Kidney epithelial cell (primary cell): ENCODE results near the gene ATF3. TPM values are rescaled to one million over a fixed set of nuclear protein-coding genes. Genes with fewer than 3 reads are reported as not detected.

Experiments used
- DNase-seq: peaks from one replicate; pipeline ENCODE4 v3.0.0-alpha.2; 2010; ENCODE audit warnings: low read depth
- H3K27me3 ChIP-seq: 2 replicates; pipeline ENCODE4 v1.6.0; 2011; ENCODE audit warnings: low read length; ENCODE audit not compliant: control insufficient read depth, insufficient read depth
- H3K36me3 ChIP-seq: 2 replicates; pipeline ENCODE4 v1.5.1; 2011; ENCODE audit warnings: low read length; ENCODE audit not compliant: control insufficient read depth, insufficient read depth
- H3K4me3 ChIP-seq: 2 replicates; pipeline ENCODE4 v1.5.1; 2011; ENCODE audit warnings: low read depth, mild to moderate bottlenecking, control low read depth, low read length
- CTCF ChIP-seq: IDR thresholded peaks from 2 replicates; pipeline ENCODE4 v1.5.1; 2011; ENCODE audit warnings: mild to moderate bottlenecking, moderate library complexity, low read length, control low read depth, inconsistent platforms; ENCODE audit not compliant: insufficient read depth, poor library complexity, severe bottlenecking
- total RNA-seq: library from RNA; depleted of rRNA; stranded (reverse); fragments of >200 nt; gene quantifications from 2 replicates; pipeline ENCODE4 v1.2.3, GENCODE V29; 2015

The ATF3 gene
- total RNA-seq, 1 donor from 2014 or later = 99.2 TPM

GRCh38 chr1:212621043-212621948, 12.7 kb downstream of the ATF3 start:
- peaks cover 1% of the 10 kb centered on the region for H3K36me3 ChIP-seq
- H3K4me3 ChIP-seq = no peak overlapping the region
- H3K27me3 ChIP-seq = peaks cover 7% of the 10 kb centered on the region
- DNase-seq = no peak
- no peak for TF ChIP-seq CTCF

- Histone ChIP-seq H3K4me3 (no peak overlapping the region), H3K36me3 (peaks cover 1% of the 10 kb centered on the region), H3K27me3 (peaks cover 7% of the 10 kb centered on the region)
- DNase-seq = no peak
- no peak for TF ChIP-seq CTCF
These were observed 13.4 kb downstream of the ATF3 start for GRCh38 chr1:212621949-212622305.

- DNase-seq = no peak
- no peak overlapping the region for H3K4me3 ChIP-seq
- H3K27me3 ChIP-seq = peaks cover 7% of the 10 kb centered on the region
- no peak for TF ChIP-seq CTCF
- H3K36me3 ChIP-seq = no peaks in the 10 kb centered on the region
These were observed 13.9 kb downstream of the ATF3 start for GRCh38 chr1:212622467-212622866.

- no peak for TF ChIP-seq CTCF
- DNase-seq = no peak
- peaks cover 7% of the 10 kb centered on the region for H3K27me3 ChIP-seq
- no peaks in the 10 kb centered on the region for H3K36me3 ChIP-seq
- no peak overlapping the region for H3K4me3 ChIP-seq
These were observed 14.3 kb downstream of the ATF3 start for GRCh38 chr1:212622906-212623305.

- H3K4me3 ChIP-seq = no peak overlapping the region
- no peak for TF ChIP-seq CTCF
- H3K36me3 ChIP-seq = no peaks in the 10 kb centered on the region
- H3K27me3 ChIP-seq = peaks cover 7% of the 10 kb centered on the region
- DNase-seq = no peak
These were observed 15.0 kb downstream of the ATF3 start for GRCh38 chr1:212623603-212624002.
